Chondrocyte (in vitro differentiated cells): ENCODE measurements around the gene OR51V1. TPM values are rescaled to one million over a fixed set of nuclear protein-coding genes. Genes with fewer than 3 reads are reported as not detected.

Experiments used
- DNase-seq: peaks from one replicate; pipeline ENCODE4 v3.0.0; 2021; ENCODE audit warnings: mixed read lengths, low spot score
- H3K27ac Mint-ChIP-seq: one replicate; pipeline ENCODE4 v1.8.0; 2021; ENCODE audit warnings: mild to moderate bottlenecking, moderate library complexity, mixed read lengths; ENCODE audit not compliant: unreplicated experiment
- H3K27me3 Mint-ChIP-seq: 2 replicates; pipeline ENCODE4 v1.8.0; 2021; ENCODE audit warnings: low read depth, mixed read lengths
- H3K36me3 Mint-ChIP-seq: 2 replicates; pipeline ENCODE4 v1.8.0; 2021; ENCODE audit warnings: low read depth, mixed read lengths
- H3K4me1 Mint-ChIP-seq: 2 replicates; pipeline ENCODE4 v1.8.0; 2021; ENCODE audit warnings: low read depth, mild to moderate bottlenecking, mixed read lengths
- H3K4me3 Mint-ChIP-seq: one replicate; pipeline ENCODE4 v1.8.0; 2021; ENCODE audit warnings: mild to moderate bottlenecking, moderate library complexity, mixed read lengths; ENCODE audit not compliant: unreplicated experiment
- H3K9me3 Mint-ChIP-seq: 2 replicates; pipeline ENCODE4 v1.8.0; 2021; ENCODE audit warnings: low read depth, mixed read lengths
- total RNA-seq: library from RNA; stranded (reverse); gene quantifications from 3 replicates; pipeline ENCODE4 v1.2.1, GENCODE V29; 2021
- TF ChIP-seq, protein P1 (sequence below): fragments of 200-600 bp; sonication (generic); IDR thresholded peaks from 2 replicates; pipeline ENCODE4 v1.5.0; 2021; ENCODE audit warnings: antibody characterized with exemption, mild to moderate bottlenecking, moderate library complexity

OR51V1 gene
- total RNA-seq, 1 donor from 2014 or later: not detected

DNA sequence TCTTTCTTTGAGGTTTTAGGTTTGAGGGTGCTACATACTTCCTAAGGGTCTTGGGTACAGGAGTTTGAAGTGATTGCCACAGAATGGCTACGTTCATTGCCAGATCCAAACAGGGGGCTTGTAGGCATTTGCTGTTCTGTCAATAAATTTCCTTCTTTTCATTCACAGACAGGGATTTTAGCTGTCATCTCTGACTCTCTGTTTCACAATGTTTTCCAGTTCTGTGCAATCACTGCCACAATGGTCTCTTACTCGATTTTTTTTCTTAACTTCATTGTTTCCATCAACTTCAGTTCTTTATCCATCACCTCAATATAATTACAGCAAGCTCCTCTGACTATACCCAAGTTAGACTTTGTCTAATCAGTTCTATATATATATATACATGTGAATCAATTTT is 40.0 kb upstream of the OR51V1 start:
- Mint-ChIP-seq H3K27ac (no peak overlapping the region), H3K4me1 (no peaks in the 10 kb centered on the region), H3K4me3 (no peak overlapping the region), H3K36me3 (no peaks in the 10 kb centered on the region), H3K27me3 (peaks cover 45% of the 10 kb centered on the region), H3K9me3 (no peaks in the 10 kb centered on the region)
- no peak for DNase-seq
- TF ChIP-seq, protein P1, sequence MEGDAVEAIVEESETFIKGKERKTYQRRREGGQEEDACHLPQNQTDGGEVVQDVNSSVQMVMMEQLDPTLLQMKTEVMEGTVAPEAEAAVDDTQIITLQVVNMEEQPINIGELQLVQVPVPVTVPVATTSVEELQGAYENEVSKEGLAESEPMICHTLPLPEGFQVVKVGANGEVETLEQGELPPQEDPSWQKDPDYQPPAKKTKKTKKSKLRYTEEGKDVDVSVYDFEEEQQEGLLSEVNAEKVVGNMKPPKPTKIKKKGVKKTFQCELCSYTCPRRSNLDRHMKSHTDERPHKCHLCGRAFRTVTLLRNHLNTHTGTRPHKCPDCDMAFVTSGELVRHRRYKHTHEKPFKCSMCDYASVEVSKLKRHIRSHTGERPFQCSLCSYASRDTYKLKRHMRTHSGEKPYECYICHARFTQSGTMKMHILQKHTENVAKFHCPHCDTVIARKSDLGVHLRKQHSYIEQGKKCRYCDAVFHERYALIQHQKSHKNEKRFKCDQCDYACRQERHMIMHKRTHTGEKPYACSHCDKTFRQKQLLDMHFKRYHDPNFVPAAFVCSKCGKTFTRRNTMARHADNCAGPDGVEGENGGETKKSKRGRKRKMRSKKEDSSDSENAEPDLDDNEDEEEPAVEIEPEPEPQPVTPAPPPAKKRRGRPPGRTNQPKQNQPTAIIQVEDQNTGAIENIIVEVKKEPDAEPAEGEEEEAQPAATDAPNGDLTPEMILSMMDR: no peak

GRCh38 chr11:5240056-5240455 is 39.6 kb upstream of the OR51V1 start:
- peaks cover 48% of the 10 kb centered on the region for H3K27me3 Mint-ChIP-seq
- no peak overlapping the region for H3K4me3 Mint-ChIP-seq
- no peak overlapping the region for H3K27ac Mint-ChIP-seq
- H3K9me3 Mint-ChIP-seq: no peaks in the 10 kb centered on the region
- TF ChIP-seq, protein P1: no peak
- no peaks in the 10 kb centered on the region for H3K4me1 Mint-ChIP-seq
- no peak for DNase-seq
- H3K36me3 Mint-ChIP-seq: no peaks in the 10 kb centered on the region

- Mint-ChIP-seq H3K36me3 (no peaks in the 10 kb centered on the region), H3K4me3 (no peak overlapping the region), H3K4me1 (no peaks in the 10 kb centered on the region), H3K9me3 (no peaks in the 10 kb centered on the region), H3K27ac (no peak overlapping the region), H3K27me3 (peaks cover 49% of the 10 kb centered on the region)
- DNase-seq: no peak
- TF ChIP-seq, protein P1: no peak
Observed at GRCh38 chr11:5239046-5239445, 38.6 kb upstream of the OR51V1 start.

DNA sequence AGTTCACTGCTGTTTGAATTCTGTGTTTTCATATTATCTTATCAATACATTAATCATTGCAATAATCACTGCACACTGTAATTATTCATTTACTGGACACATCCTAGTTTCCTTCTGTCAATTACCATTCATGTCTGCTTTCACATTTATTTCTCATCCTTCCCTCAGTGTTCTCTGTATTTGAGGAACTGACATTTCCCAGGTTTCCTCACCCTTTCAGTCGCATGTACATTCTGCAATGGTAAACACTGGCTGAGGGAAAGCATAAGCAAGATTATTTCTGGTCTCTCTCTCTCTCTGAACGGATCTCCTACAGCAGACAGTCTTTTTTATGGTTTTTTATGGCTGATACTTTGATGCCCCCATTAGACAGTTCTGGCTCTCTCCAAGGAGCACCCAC is 38.0 kb upstream of the OR51V1 start:
- Mint-ChIP-seq H3K4me1 (no peaks in the 10 kb centered on the region), H3K9me3 (no peaks in the 10 kb centered on the region), H3K36me3 (no peaks in the 10 kb centered on the region), H3K27ac (no peak overlapping the region), H3K4me3 (no peak overlapping the region), H3K27me3 (peaks cover 49% of the 10 kb centered on the region)
- no peak for DNase-seq
- TF ChIP-seq, protein P1: no peak

- TF ChIP-seq, protein P1: no peak
- Mint-ChIP-seq H3K9me3 (no peaks in the 10 kb centered on the region), H3K36me3 (no peaks in the 10 kb centered on the region), H3K4me3 (no peak overlapping the region), H3K4me1 (no peaks in the 10 kb centered on the region), H3K27me3 (peaks cover 44% of the 10 kb centered on the region), H3K27ac (no peak overlapping the region)
- no peak for DNase-seq
Observed at GRCh38 chr11:5237420-5237819, 36.9 kb upstream of the OR51V1 start.
